ENCODE data around the gene BPIFA2.

The BPIFA2 gene

DNA sequence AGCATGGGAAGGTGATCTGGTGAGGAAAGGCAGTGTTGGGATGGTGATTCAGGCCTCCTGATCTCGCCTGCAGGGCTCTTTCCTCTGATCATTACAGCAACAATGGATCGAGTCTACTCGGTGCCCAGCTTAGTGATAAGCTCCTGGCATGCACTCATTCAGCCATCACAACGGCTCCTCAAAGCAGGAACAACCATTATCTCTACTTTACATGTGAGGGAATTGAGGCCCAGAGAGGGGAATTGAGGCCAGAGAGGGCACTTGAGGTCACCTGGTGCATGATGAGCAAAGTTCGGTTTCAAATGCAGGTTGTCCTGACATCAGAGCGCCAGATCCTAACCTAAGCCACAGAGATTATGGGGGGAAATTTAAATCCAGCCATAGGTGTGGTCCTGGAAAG lies 42.0 kb upstream of the BPIFA2 start:
- Mint-ChIP-seq H3K36me3 (ENCODE audit: low read depth) (no peaks in the 10 kb centered on the region), H3K4me1 (no peaks in the 10 kb centered on the region), H3K4me3 (no peak overlapping the region), H3K27ac (no peak overlapping the region), H3K9me3 (peaks cover 10% of the 10 kb centered on the region), H3K27me3 (ENCODE audit: low read depth) (peaks cover 29% of the 10 kb centered on the region)
- TF ChIP-seq CTCF (IDR thresholded peaks at IDR 0.05; ENCODE audit: unreplicated experiment in 3 of 3), result no peak

- peaks cover 24% of the 10 kb centered on the region for H3K27me3 Mint-ChIP-seq (ENCODE audit: low read depth)
- H3K4me3 Mint-ChIP-seq, result no peak overlapping the region
- H3K27ac Mint-ChIP-seq, result no peak overlapping the region
- H3K36me3 Mint-ChIP-seq (ENCODE audit: low read depth), result no peaks in the 10 kb centered on the region
- peaks cover 4% of the 10 kb centered on the region for H3K9me3 Mint-ChIP-seq
- TF ChIP-seq CTCF (IDR thresholded peaks at IDR 0.05; ENCODE audit: unreplicated experiment in 3 of 3), result no peak
- no peaks in the 10 kb centered on the region for H3K4me1 Mint-ChIP-seq
Measured at GRCh38 chr20:33127422-33128097, 40.4 kb upstream of the BPIFA2 start.

GRCh38 chr20:33130568-33131061 lies 37.3 kb upstream of the BPIFA2 start:
- H3K4me1 Mint-ChIP-seq, result no peaks in the 10 kb centered on the region
- no peaks in the 10 kb centered on the region for H3K36me3 Mint-ChIP-seq (ENCODE audit: low read depth)
- no peaks in the 10 kb centered on the region for H3K9me3 Mint-ChIP-seq
- H3K27ac Mint-ChIP-seq, result no peak overlapping the region
- H3K27me3 Mint-ChIP-seq (ENCODE audit: low read depth), result peaks cover 21% of the 10 kb centered on the region
- no peak for TF ChIP-seq CTCF (IDR thresholded peaks at IDR 0.05; ENCODE audit: unreplicated experiment in 3 of 3)
- H3K4me3 Mint-ChIP-seq, result no peak overlapping the region

GRCh38 chr20:33131949-33132473 lies 35.9 kb upstream of the BPIFA2 start:
- no peaks in the 10 kb centered on the region for H3K4me1 Mint-ChIP-seq
- H3K27ac Mint-ChIP-seq, result no peak overlapping the region
- H3K9me3 Mint-ChIP-seq, result no peaks in the 10 kb centered on the region
- peaks cover 18% of the 10 kb centered on the region for H3K27me3 Mint-ChIP-seq (ENCODE audit: low read depth)
- H3K4me3 Mint-ChIP-seq, result no peak overlapping the region
- no peak for TF ChIP-seq CTCF (IDR thresholded peaks at IDR 0.05; ENCODE audit: unreplicated experiment in 3 of 3)
- H3K36me3 Mint-ChIP-seq (ENCODE audit: low read depth), result no peaks in the 10 kb centered on the region

DNA sequence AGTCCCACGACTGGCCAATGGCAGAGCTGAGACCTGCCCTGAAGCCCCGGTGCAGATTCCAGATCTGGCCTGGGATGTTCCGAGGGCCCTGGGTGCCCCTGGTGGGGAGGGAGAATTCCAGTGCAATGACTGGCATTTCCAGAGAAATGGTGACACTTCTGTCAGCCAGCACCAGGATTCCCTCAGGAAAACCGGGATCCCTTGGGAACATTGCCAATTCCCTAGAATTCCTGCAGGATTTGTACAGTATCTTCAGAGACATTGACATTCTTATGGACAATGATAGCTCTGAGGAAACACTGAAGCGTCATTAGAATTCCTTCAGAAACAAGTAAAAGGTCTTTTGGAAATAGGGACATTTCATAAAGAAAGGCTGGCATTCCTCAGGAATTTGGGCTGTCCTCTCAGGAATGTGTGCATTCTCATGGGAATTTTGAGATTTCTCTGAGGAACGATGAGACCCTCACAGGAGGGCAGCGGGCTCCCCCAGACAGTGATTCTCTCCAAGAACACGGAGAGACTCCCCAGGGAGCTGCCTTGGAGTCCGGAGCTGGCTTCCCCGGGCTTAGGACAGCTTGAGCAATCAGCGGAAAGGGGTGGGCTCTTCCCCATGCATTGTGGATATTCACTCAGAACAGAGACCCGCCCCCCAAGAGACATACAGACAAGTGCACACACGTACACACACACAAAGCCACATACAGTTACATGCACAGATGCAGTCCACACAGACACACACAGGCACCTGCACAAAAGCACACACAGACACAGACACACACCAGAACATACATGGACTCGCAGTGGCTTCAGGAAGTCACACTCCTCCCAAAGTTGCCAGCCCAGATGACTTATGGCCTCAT lies 35.2 kb upstream of the BPIFA2 start:
- TF ChIP-seq CTCF (IDR thresholded peaks at IDR 0.05; ENCODE audit: unreplicated experiment in 3 of 3), result no peak
- H3K27ac Mint-ChIP-seq, result no peak overlapping the region
- H3K36me3 Mint-ChIP-seq (ENCODE audit: low read depth), result no peaks in the 10 kb centered on the region
- no peaks in the 10 kb centered on the region for H3K9me3 Mint-ChIP-seq
- peaks cover 18% of the 10 kb centered on the region for H3K27me3 Mint-ChIP-seq (ENCODE audit: low read depth)
- H3K4me3 Mint-ChIP-seq, result no peak overlapping the region
- H3K4me1 Mint-ChIP-seq, result no peaks in the 10 kb centered on the region
